ENCODE data around the gene TBX1.

Gene TBX1

DNA sequence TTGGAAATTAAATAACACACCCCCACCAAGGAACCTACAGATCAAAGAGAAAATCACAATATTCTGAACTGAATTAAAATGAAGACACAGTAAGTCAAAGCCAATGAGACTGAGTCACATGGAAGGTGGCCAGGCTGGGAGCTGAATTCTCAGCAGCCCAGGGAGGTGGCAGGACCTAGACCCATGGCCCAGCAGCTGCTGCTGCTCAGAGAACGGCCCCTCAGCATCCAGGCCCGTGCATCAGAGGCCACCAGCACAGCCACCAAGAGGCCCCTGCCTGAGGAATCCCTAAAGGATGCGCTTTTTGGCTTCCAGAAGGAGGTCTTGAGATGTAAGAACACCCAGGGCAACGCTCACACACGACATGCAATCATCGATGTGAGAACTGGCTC lies 35.0 kb downstream of the TBX1 start:
- no peak for DNase-seq (ENCODE audit: low spot score)
- POLR2A ChIA-PET (ENCODE audit: low non-redundant PET), result no interaction called here
- CTCF ChIA-PET, result no interaction called here
- peak overlapping the region; percentile 12; the same call in 1 of the 2 replicates for H3K27ac ChIP-seq
- TF ChIP-seq, protein P1, sequence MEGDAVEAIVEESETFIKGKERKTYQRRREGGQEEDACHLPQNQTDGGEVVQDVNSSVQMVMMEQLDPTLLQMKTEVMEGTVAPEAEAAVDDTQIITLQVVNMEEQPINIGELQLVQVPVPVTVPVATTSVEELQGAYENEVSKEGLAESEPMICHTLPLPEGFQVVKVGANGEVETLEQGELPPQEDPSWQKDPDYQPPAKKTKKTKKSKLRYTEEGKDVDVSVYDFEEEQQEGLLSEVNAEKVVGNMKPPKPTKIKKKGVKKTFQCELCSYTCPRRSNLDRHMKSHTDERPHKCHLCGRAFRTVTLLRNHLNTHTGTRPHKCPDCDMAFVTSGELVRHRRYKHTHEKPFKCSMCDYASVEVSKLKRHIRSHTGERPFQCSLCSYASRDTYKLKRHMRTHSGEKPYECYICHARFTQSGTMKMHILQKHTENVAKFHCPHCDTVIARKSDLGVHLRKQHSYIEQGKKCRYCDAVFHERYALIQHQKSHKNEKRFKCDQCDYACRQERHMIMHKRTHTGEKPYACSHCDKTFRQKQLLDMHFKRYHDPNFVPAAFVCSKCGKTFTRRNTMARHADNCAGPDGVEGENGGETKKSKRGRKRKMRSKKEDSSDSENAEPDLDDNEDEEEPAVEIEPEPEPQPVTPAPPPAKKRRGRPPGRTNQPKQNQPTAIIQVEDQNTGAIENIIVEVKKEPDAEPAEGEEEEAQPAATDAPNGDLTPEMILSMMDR (conservative IDR thresholded peaks at IDR 0.05; ENCODE audit: low read depth), result no peak

DNA sequence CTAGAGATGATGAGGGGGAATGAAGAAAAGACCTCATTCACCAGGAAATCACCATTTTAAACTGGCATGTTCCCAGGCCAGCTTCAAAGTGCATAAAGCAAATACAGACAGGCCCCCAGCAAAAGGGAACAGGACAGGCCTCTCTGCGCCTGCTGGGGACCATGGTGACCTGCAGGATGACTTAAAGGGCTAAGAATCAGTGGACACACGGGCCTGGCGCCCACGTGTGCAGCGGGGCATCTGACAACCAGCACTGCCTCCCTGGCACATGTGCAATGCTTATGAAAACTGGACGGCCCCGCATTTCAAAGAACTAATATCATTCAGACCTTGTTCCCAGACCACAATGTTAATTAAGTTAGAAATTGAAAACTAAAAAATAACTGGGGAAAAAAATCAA lies 35.6 kb downstream of the TBX1 start:
- TF ChIP-seq, protein P1 (conservative IDR thresholded peaks at IDR 0.05; ENCODE audit: low read depth), result no peak
- POLR2A ChIA-PET (ENCODE audit: low non-redundant PET), result no interaction called here
- no peak for DNase-seq (ENCODE audit: low spot score)
- no peak overlapping the region; the same call in 1 of the 2 replicates for H3K27ac ChIP-seq
- CTCF ChIA-PET, result no interaction called here

DNA sequence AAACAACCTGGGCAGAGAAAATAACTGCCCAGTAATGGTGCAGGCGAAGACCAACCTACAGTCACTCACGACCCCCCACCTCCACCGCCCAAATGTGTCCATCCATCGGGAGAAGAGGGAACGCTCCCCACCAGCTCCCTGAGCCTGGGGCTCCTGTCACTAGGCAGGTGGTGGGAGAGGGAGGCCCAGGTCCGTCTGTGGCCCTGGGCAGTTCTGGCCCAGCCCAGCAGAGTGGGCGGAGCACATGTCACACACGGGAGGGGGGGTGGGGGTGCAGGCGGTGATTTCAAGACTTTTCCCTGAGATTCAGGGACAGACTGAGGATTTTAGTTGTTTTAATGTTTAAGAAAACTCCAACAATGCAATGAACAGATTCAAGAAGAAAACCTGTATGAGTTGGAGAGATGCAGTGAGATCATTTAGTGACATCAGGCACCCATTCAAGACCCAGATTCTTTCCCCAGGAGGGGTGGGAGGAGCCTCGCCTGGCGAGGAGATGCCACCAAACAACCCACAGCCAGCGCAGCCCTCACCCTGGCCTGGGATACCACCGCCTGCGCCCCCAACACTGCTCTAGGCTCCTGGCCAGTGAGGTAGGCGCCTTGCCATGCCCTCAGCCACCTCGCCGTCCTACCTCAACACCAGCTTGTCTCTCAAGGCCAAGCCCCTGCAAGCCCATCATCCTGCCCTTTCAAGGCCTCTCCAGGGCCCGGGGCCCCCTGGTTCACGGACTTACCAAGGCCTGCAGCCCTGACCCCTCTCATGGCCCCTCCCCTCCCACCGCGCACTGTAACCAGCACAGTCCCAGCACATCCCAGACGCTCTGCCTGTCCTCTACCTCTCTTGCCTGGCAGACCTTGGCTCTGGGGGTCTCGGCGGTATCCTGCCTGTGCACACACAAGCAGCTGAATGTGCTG lies 36.8 kb downstream of the TBX1 start:
- ChIA-PET CTCF (interaction anchor here (0.6 kb wide), 1 partner anchor 113 kb away, joined by 3 read pairs; no protein-coding TSS in a partner anchor), POLR2A (ENCODE audit: low non-redundant PET) (no interaction called here)
- DNase-seq (ENCODE audit: low spot score), result no peak
- TF ChIP-seq, protein P1 (conservative IDR thresholded peaks at IDR 0.05; ENCODE audit: low read depth), result no peak
- peak overlapping the region; percentile 100 for H3K27ac ChIP-seq

DNA sequence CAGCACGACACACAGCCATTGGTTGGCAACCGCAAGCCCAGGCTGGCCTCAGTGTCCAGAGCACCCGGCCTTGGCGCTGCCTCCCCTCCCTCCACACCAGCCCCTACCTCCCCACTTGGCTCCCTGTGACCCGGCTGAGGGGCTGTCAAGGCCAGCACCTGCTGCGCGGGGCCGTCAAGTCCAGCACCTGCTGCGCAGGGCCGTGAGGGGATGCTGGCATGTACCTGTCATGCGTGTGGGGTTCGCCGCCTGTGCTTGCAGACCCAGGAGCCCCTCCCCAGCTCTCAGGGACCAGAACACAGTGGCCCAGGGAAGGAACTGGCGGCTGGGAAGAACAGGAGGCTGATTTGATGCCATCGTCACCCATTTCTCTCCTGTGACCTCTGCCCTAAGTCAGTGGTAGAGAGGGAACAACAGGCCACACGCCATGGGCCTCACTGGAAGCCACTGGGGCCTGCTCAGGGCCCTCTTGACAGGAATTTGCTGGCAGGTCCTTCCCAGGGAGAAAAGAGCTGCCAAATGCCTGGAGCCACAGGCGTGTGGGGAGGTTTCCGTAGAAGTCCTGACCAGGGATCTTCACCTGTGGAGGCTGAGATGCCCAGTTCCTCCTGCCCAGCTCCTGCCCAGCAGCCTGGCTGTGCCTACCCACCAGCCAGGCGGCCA lies 37.6 kb downstream of the TBX1 start:
- POLR2A ChIA-PET (ENCODE audit: low non-redundant PET), result no interaction called here
- DNase-seq (ENCODE audit: low spot score), result no peak
- TF ChIP-seq, protein P1 (conservative IDR thresholded peaks at IDR 0.05; ENCODE audit: low read depth), result no peak
- H3K27ac ChIP-seq, result peak overlapping the region; percentile 100
- CTCF ChIA-PET, result interaction anchor here (0.6 kb wide), 1 partner anchor 112 kb away, joined by 3 read pairs; no protein-coding TSS in a partner anchor

DNA sequence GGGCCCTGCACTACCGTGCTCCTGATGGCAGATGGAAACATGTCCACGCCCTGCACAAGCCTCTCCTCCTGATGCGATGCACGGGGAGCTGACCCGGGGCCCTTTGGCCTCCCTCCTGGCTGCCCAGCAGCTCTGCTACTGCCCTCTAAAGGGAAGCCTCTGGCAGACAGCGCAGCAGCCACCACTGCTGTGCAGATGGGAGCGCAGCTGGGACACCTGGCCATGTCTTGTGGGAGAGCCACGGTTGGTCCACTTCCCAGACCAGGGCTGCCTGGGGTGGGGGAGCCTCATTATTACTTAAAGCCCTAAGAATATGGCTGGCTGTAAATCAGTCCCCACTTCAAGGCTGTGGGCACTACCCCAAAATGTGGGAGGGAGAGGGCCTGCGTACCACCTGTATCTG lies 38.3 kb downstream of the TBX1 start:
- ChIA-PET POLR2A (ENCODE audit: low non-redundant PET) (no interaction called here), CTCF (no interaction called here)
- peak overlapping the region; percentile 100 for H3K27ac ChIP-seq
- TF ChIP-seq, protein P1 (conservative IDR thresholded peaks at IDR 0.05; ENCODE audit: low read depth), result no peak
- DNase-seq (ENCODE audit: low spot score), result no peak

DNA sequence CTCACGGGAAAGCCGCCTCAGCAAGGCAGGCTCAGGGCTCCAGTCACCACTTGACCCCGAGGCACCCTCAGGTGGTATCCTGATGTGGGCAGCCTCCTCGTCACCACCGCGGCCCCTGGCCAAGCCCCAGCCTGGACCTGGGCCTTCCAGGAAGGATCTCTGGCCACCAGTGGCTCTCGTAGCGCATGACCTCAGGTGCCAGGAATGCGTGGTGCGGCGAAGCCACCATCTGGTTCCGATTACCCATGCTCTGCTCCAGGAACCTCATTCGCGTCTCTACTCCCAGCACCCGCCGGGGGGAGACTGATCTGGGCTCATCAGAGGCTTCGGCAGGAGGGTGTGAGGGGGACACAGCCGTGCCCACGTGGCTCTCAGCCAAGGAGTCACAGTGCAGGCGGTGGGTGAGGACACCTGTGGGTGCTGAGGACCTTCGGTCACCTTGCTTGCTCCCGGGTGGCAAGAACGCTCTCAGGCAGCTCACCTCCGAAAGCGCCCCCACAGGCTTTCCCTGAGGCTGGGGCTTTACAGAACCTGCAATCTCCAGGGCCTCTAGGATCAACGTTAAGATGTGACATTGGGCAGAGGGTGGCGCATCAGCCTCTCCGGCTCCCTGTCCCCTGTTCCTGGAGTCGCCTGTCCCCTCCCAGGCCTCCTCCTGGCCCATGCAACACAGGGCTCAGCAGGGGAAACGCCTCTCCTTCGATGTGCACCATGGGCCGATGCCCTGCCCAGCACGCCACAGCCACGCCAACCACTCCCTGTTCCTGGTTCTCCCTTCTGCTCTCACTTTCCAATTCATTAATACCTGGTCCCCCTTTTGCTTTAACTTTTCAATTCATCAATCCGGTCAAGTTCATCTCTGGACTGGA lies 39.0 kb downstream of the TBX1 start:
- POLR2A ChIA-PET (ENCODE audit: low non-redundant PET), result no interaction called here
- peak overlapping the region; percentile 100 for H3K27ac ChIP-seq
- DNase-seq (ENCODE audit: low spot score), result no peak
- TF ChIP-seq, protein P1 (conservative IDR thresholded peaks at IDR 0.05; ENCODE audit: low read depth), result no peak
- CTCF ChIA-PET, result no interaction called here

All from RWPE1 (cell line).